ENCODE measurements around the gene KCNC2. TPM values are rescaled to one million over a fixed set of nuclear protein-coding genes. Genes with fewer than 3 reads are reported as not detected.

The KCNC2 gene
- total RNA-seq, 1 experiment from 2014 or later, result not detected

DNA sequence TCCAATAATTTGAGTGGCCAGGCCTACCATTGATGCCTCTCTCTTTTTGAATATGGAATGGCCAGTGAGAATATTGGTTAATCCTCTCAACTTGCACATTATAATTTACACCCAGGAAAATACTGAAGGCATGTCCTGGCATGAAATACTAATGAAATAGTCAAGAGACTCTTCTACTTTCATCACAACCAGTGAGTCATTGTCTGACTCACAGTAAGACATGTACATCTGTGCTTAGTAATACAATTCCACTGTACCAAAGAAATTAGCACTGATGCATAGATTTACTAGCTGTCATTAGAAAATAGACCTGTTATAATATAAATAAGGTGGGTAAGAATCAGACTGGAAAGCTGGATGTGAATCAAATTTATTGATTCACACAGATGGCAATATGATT, 31.6 kb downstream of the KCNC2 start:
- Histone ChIP-seq H2AFZ (no peak overlapping the region), H3K79me2 (ENCODE audit: low read depth) (no peaks in the 10 kb centered on the region), H3K9me3 (ENCODE audit: insufficient read depth, low read depth) (no peaks in the 10 kb centered on the region), H3K4me3 (no peak overlapping the region), H3K9me2 (ENCODE audit: insufficient read depth) (no peaks in the 10 kb centered on the region), H3F3A (ENCODE audit: insufficient read depth, low read depth) (no peaks in the 10 kb centered on the region), H3K4me1 (replicated peaks; ENCODE audit: insufficient read depth) (no peaks in the 10 kb centered on the region), H3K36me3 (ENCODE audit: low read depth) (no peaks in the 10 kb centered on the region), H3K4me2 (no peak overlapping the region), H4K20me1 (ENCODE audit: insufficient read depth) (no peaks in the 10 kb centered on the region), H3K27ac (peak overlapping the region; percentile 23; the same call in 1 of the 2 replicates), H3K27me3 (ENCODE audit: insufficient read depth, low read depth) (no peaks in the 10 kb centered on the region)
- intact Hi-C loops (cut with micrococcal nuclease; ENCODE audit: unreplicated experiment), result no loop called here
- no TSS peak for BruUV-seq (replicated peaks)
- POLR2A ChIA-PET (ENCODE audit: unreplicated experiment), result no interaction called here
- DNase-seq, result peak in 1 of 2 experiments; percentile 59
- TF ChIP-seq, protein P1, sequence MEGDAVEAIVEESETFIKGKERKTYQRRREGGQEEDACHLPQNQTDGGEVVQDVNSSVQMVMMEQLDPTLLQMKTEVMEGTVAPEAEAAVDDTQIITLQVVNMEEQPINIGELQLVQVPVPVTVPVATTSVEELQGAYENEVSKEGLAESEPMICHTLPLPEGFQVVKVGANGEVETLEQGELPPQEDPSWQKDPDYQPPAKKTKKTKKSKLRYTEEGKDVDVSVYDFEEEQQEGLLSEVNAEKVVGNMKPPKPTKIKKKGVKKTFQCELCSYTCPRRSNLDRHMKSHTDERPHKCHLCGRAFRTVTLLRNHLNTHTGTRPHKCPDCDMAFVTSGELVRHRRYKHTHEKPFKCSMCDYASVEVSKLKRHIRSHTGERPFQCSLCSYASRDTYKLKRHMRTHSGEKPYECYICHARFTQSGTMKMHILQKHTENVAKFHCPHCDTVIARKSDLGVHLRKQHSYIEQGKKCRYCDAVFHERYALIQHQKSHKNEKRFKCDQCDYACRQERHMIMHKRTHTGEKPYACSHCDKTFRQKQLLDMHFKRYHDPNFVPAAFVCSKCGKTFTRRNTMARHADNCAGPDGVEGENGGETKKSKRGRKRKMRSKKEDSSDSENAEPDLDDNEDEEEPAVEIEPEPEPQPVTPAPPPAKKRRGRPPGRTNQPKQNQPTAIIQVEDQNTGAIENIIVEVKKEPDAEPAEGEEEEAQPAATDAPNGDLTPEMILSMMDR (conservative IDR thresholded peaks at IDR 0.05), result no peak
- TF ChIP-seq EZH2 (IDR thresholded peaks at IDR 0.05; ENCODE audit: low read depth), result no peak
- CTCF ChIA-PET, result no interaction called here

DNA sequence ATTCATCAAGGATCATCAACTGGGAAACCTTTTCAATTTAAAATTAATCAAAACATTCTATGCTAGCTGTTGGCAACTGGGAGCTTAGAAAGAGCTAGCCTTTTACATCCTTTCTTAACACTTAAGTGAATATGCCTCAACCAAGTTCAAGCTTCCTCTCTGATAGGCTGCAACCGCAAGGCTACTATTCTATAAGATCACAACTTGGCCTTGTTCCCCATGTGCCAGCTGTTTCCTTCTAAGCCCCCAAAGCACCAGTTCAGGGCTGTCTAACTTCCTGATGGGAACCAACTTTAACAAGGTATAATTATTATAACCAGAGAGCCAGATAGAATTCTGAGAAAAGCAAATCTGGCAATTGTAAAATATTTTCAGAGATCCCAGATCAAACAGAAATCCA, 37.0 kb downstream of the KCNC2 start:
- no peak for DNase-seq
- Histone ChIP-seq H3K27ac (no peak overlapping the region), H3K36me3 (ENCODE audit: low read depth) (no peaks in the 10 kb centered on the region), H3F3A (ENCODE audit: insufficient read depth, low read depth) (no peaks in the 10 kb centered on the region), H3K27me3 (ENCODE audit: insufficient read depth, low read depth) (no peaks in the 10 kb centered on the region), H3K4me2 (no peak overlapping the region), H3K4me3 (no peak overlapping the region), H2AFZ (no peak overlapping the region), H3K4me1 (replicated peaks; ENCODE audit: insufficient read depth) (no peaks in the 10 kb centered on the region), H3K9me2 (ENCODE audit: insufficient read depth) (no peaks in the 10 kb centered on the region), H4K20me1 (ENCODE audit: insufficient read depth) (no peaks in the 10 kb centered on the region), H3K79me2 (ENCODE audit: low read depth) (no peaks in the 10 kb centered on the region), H3K9me3 (ENCODE audit: insufficient read depth, low read depth) (no peaks in the 10 kb centered on the region)
- ChIA-PET CTCF (no interaction called here), POLR2A (ENCODE audit: unreplicated experiment) (no interaction called here)
- BruUV-seq (replicated peaks), result no TSS peak
- intact Hi-C loops (cut with micrococcal nuclease; ENCODE audit: unreplicated experiment), result no loop called here
- TF ChIP-seq EZH2 (IDR thresholded peaks at IDR 0.05; ENCODE audit: low read depth), result no peak
- TF ChIP-seq, protein P1 (conservative IDR thresholded peaks at IDR 0.05), result no peak

DNA sequence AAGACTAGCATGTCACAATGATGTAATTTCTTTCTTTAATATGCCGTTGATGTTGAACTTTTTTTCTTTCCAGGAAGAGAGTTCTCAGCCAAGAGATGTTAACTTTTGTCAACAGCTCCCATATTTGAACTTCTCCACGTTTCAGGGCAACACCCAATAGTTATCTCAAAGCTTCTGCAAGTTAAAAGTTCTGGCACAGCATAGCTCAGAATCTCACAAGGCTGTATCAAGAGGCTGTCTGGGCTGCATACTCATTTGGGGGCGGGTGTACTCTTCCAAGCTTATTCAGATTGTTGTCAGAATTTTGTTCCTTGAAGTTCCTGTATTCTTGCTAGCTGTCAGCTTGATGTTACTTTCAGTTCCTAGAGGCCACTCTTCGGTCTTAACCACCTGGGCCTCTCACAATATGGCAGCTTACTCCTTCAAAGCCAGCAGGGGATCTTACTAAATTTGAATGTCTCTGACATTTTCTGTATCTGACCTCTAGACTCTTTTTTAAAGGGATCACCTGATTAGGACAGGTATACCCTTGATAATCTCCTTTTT, 38.9 kb downstream of the KCNC2 start:
- H3K9me2 ChIP-seq (ENCODE audit: insufficient read depth), result no peaks in the 10 kb centered on the region
- DNase-seq, result no peak
- no peak overlapping the region for H3K4me2 ChIP-seq
- no peaks in the 10 kb centered on the region for H3K36me3 ChIP-seq (ENCODE audit: low read depth)
- ChIA-PET POLR2A (ENCODE audit: unreplicated experiment) (no interaction called here), CTCF (no interaction called here)
- no peaks in the 10 kb centered on the region for H3K9me3 ChIP-seq (ENCODE audit: insufficient read depth, low read depth)
- H3K79me2 ChIP-seq (ENCODE audit: low read depth), result no peaks in the 10 kb centered on the region
- no peaks in the 10 kb centered on the region for H3F3A ChIP-seq (ENCODE audit: insufficient read depth, low read depth)
- H3K4me1 ChIP-seq (replicated peaks; ENCODE audit: insufficient read depth), result no peaks in the 10 kb centered on the region
- no peak overlapping the region for H3K4me3 ChIP-seq
- peak overlapping the region; percentile 54; the same call in 1 of the 2 replicates for H2AFZ ChIP-seq
- H4K20me1 ChIP-seq (ENCODE audit: insufficient read depth), result no peaks in the 10 kb centered on the region
- intact Hi-C loops (cut with micrococcal nuclease; ENCODE audit: unreplicated experiment), result no loop called here
- no TSS peak for BruUV-seq (replicated peaks)
- H3K27me3 ChIP-seq (ENCODE audit: insufficient read depth, low read depth), result no peaks in the 10 kb centered on the region
- TF ChIP-seq EZH2 (IDR thresholded peaks at IDR 0.05; ENCODE audit: low read depth), result no peak
- TF ChIP-seq, protein P1 (conservative IDR thresholded peaks at IDR 0.05), result no peak
- H3K27ac ChIP-seq, result no peak overlapping the region
